HEK293 (cell line): Measurements from ENCODE around the gene NAA16.

Source experiments
- CTCF ChIA-PET: fragments of 350-600 bp; formaldehyde crosslinking; extraction: SDS; loops from one replicate; lab custom pipeline; 2021; ENCODE audit warnings: antibody characterized with exemption; lab: Yijun Ruan, JAX
- POLR2A ChIA-PET: fragments of 300-600 bp; formaldehyde crosslinking; extraction: SDS; loops from one replicate; lab custom pipeline; 2020; ENCODE audit warnings: antibody characterized with exemption, inconsistent platforms; lab: Yijun Ruan, JAX
- H3K27ac ChIP-seq: fragments of 200-500 bp; sonication (Bioruptor generic); 2 replicates; pipeline ENCODE4 v1.5.1; 2014; ENCODE audit warnings: low read depth, low read length, control low read depth, inconsistent platforms; ENCODE audit errors: extremely low read depth
- H3K36me3 ChIP-seq, 2 experiments: fragments of 200-500 bp in 1 of 2; sonication (Bioruptor generic) in 1 of 2; 1 replicate in 1 of 2; 2 replicates in 1 of 2; pipeline ENCODE4 v1.5.1; 2014 to 2017; ENCODE audit warnings: inconsistent platforms in 2 of 2, low read length in 2 of 2; ENCODE audit not compliant: control insufficient read depth in 2 of 2, insufficient read depth in 1 of 2
- H3K4me1 ChIP-seq: fragments of 200-500 bp; sonication (Bioruptor generic); 2 replicates; pipeline ENCODE4 v1.5.1; 2014; ENCODE audit warnings: mild to moderate bottlenecking, low read length, inconsistent platforms; ENCODE audit not compliant: control insufficient read depth, insufficient read depth
- H3K4me3 ChIP-seq: 2 replicates; pipeline ENCODE4 v1.5.1; 2011; ENCODE audit warnings: low read depth, mild to moderate bottlenecking, control low read depth, low read length, moderate library complexity
- H3K9me3 ChIP-seq: fragments of 200-500 bp; sonication (Bioruptor generic); 2 replicates; pipeline ENCODE4 v1.5.1; 2014; ENCODE audit warnings: low read depth, low read length, inconsistent platforms; ENCODE audit not compliant: control insufficient read depth, insufficient read depth
- KLF9 ChIP-seq: fragments of 450-650 bp; formaldehyde crosslinking; IDR thresholded peaks from 2 replicates; pipeline ENCODE4 v1.5.1; 2016; ENCODE audit warnings: missing biosample characterization, missing genetic modification characterization, low read depth
- OVOL3 ChIP-seq: fragments of 450-650 bp; formaldehyde crosslinking; IDR thresholded peaks from 2 replicates; pipeline ENCODE4 v1.5.1; 2016; ENCODE audit warnings: missing biosample characterization, missing genetic modification characterization
- PRDM1 ChIP-seq: fragments of 450-650 bp; formaldehyde crosslinking; IDR thresholded peaks from 2 replicates; pipeline ENCODE4; 2016; ENCODE audit warnings: missing biosample characterization, missing genetic modification characterization
- SCRT2 ChIP-seq: fragments of 450-650 bp; formaldehyde crosslinking; IDR thresholded peaks from 2 replicates; pipeline ENCODE4 v1.5.1; 2016; ENCODE audit warnings: missing biosample characterization, missing genetic modification characterization
- TRIM28 ChIP-seq: IDR thresholded peaks from 2 replicates; pipeline ENCODE4 v1.6.1; 2011; ENCODE audit warnings: low read length, control low read depth, borderline replicate concordance
- ZFP3 ChIP-seq: fragments of 450-650 bp; formaldehyde crosslinking; IDR thresholded peaks from 2 replicates; pipeline ENCODE4 v1.5.1; 2016; ENCODE audit warnings: low read depth, missing biosample characterization, missing genetic modification characterization
- ZNF155 ChIP-seq: fragments of 450-650 bp; formaldehyde crosslinking; IDR thresholded peaks from 2 replicates; pipeline ENCODE4 v1.5.1; 2016; ENCODE audit warnings: missing biosample characterization, missing genetic modification characterization
- ZNF169 ChIP-seq: fragments of 450-650 bp; formaldehyde crosslinking; IDR thresholded peaks from 2 replicates; pipeline ENCODE4 v1.5.1; 2016; ENCODE audit warnings: missing biosample characterization, missing genetic modification characterization
- ZNF223 ChIP-seq: fragments of 450-650 bp; formaldehyde crosslinking; IDR thresholded peaks from 2 replicates; pipeline ENCODE4 v1.5.1; 2016; ENCODE audit warnings: missing biosample characterization, missing genetic modification characterization
- ZNF324 ChIP-seq: fragments of 450-650 bp; formaldehyde crosslinking; IDR thresholded peaks from 2 replicates; pipeline ENCODE4 v1.5.1; 2016; ENCODE audit warnings: missing biosample characterization, missing genetic modification characterization
- ZNF510 ChIP-seq: fragments of 450-650 bp; formaldehyde crosslinking; IDR thresholded peaks from 2 replicates; pipeline ENCODE4 v1.5.1; 2018; ENCODE audit warnings: mild to moderate bottlenecking, missing genetic modification characterization, missing biosample characterization; ENCODE audit not compliant: insufficient replicate concordance
- ZNF560 ChIP-seq: fragments of 450-650 bp; formaldehyde crosslinking; IDR thresholded peaks from 2 replicates; pipeline ENCODE4 v1.5.1; 2017; ENCODE audit warnings: missing biosample characterization, missing genetic modification characterization, borderline replicate concordance
- ZNF747 ChIP-seq: fragments of 450-650 bp; formaldehyde crosslinking; IDR thresholded peaks from 2 replicates; pipeline ENCODE4 v1.5.1; 2016; ENCODE audit warnings: missing biosample characterization, missing genetic modification characterization
- TF ChIP-seq, protein P1 (sequence below): fragments of 450-650 bp; IDR thresholded peaks from 2 replicates; pipeline ENCODE4 v1.5.1; 2018; ENCODE audit warnings: missing biosample characterization, mild to moderate bottlenecking, missing genetic modification characterization
- TF ChIP-seq, protein P2 (sequence below): fragments of 450-650 bp; formaldehyde crosslinking; optimal IDR thresholded peaks from 2 replicates; pipeline ENCODE3; 2016; ENCODE audit warnings: missing biosample characterization, mild to moderate bottlenecking, missing genetic modification characterization
- TF ChIP-seq, protein P3 (sequence below): fragments of 450-650 bp; formaldehyde crosslinking; IDR thresholded peaks from 2 replicates; pipeline ENCODE4 v1.5.1; 2016; ENCODE audit warnings: missing biosample characterization, missing genetic modification characterization
- TF ChIP-seq, protein P4 (sequence below): fragments of 450-650 bp; formaldehyde crosslinking; IDR thresholded peaks from 2 replicates; pipeline ENCODE4 v1.5.1; 2016; ENCODE audit warnings: missing biosample characterization, missing genetic modification characterization
- TF ChIP-seq, protein P5 (sequence below): fragments of 450-650 bp; formaldehyde crosslinking; IDR thresholded peaks from 2 replicates; pipeline ENCODE4 v1.5.1; 2017; ENCODE audit warnings: missing biosample characterization, missing genetic modification characterization
- TF ChIP-seq, protein P6 (sequence below): fragments of 450-650 bp; formaldehyde crosslinking; IDR thresholded peaks from 2 replicates; pipeline ENCODE4 v1.5.1; 2016; ENCODE audit warnings: missing biosample characterization, missing genetic modification characterization
- TF ChIP-seq, protein P7 (sequence below): fragments of 450-650 bp; formaldehyde crosslinking; conservative IDR thresholded peaks from 2 replicates; pipeline ENCODE4 v1.5.1; 2016; ENCODE audit warnings: low read depth, missing biosample characterization, missing genetic modification characterization

NAA16 gene

DNA sequence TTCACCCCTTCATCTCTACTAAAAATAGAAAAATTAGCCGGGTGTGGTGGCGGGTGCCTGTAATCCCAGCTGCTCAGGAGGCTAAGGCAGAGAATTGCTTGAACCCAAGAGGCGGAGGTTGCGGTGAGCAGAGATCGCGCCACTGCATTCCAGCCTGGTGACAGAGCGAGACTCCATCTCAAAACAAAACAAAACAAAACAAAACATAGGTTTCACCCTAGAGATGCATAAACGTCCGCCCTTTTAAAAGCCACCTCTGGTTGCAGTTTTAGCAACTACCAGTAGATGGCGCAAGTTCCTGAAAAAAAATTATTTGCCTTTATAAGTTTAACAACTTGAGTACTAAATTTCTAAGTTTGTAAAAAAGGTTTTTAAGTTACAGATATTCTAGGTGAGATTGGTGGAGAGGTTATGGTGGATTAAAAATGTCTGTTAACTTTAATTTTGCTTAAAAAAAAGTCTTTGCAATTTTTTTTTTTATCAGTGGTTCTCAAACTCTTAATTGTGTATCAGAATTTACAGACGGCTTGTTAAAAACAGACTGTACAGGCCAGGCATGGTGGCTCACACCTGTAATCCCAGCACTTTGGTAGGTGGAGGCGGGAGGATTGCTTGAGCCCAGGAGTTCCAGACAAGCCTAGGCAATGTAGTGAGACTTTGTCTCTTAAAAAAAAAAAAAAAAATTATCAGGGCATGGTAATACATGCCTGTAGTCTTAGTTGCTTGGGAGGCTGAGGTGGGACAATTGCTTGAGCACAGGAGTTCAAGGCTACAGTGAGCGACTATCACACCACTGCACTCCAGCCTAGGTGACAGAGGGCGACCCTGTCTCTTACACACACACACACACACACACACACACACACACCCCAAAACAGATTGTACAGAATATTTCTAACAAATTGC, 42.1 kb downstream of the NAA16 start (continued):
- TF ChIP-seq, protein P1, sequence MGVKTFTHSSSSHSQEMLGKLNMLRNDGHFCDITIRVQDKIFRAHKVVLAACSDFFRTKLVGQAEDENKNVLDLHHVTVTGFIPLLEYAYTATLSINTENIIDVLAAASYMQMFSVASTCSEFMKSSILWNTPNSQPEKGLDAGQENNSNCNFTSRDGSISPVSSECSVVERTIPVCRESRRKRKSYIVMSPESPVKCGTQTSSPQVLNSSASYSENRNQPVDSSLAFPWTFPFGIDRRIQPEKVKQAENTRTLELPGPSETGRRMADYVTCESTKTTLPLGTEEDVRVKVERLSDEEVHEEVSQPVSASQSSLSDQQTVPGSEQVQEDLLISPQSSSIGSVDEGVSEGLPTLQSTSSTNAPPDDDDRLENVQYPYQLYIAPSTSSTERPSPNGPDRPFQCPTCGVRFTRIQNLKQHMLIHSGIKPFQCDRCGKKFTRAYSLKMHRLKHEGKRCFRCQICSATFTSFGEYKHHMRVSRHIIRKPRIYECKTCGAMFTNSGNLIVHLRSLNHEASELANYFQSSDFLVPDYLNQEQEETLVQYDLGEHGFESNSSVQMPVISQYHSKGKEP (tag by site-specific recombination), result no peak
- TF ChIP-seq, protein P2, sequence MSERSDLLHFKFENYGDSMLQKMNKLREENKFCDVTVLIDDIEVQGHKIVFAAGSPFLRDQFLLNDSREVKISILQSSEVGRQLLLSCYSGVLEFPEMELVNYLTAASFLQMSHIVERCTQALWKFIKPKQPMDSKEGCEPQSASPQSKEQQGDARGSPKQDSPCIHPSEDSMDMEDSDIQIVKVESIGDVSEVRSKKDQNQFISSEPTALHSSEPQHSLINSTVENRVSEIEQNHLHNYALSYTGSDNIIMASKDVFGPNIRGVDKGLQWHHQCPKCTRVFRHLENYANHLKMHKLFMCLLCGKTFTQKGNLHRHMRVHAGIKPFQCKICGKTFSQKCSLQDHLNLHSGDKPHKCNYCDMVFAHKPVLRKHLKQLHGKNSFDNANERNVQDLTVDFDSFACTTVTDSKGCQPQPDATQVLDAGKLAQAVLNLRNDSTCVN (tag by site-specific recombination), result no peak
- no peak for TF ChIP-seq KLF9
- TF ChIP-seq TRIM28, result no peak
- TF ChIP-seq, protein P3, sequence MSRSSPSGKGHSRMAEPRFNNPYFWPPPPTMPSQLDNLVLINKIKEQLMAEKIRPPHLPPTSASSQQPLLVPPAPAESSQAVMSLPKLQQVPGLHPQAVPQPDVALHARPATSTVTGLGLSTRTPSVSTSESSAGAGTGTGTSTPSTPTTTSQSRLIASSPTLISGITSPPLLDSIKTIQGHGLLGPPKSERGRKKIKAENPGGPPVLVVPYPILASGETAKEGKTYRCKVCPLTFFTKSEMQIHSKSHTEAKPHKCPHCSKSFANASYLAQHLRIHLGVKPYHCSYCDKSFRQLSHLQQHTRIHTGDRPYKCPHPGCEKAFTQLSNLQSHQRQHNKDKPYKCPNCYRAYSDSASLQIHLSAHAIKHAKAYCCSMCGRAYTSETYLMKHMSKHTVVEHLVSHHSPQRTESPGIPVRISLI (tag by site-specific recombination), result peak; percentile 64; the same call in 1 of the 2 replicates
- no peak for TF ChIP-seq ZNF169 (tag by site-specific recombination)
- no peak for TF ChIP-seq ZNF560
- no peak for TF ChIP-seq PRDM1 (tag by site-specific recombination)
- TF ChIP-seq, protein P4, sequence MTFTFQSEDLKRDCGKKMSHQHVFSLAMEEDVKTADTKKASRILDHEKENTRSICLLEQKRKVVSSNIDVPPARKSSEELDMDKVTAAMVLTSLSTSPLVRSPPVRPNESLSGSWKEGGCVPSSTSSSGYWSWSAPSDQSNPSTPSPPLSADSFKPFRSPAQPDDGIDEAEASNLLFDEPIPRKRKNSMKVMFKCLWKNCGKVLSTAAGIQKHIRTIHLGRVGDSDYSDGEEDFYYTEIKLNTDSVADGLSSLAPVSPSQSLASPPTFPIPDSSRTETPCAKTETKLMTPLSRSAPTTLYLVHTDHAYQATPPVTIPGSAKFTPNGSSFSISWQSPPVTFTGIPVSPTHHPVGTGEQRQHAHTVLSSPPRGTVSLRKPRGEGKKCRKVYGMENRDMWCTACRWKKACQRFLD, result no peak

DNA sequence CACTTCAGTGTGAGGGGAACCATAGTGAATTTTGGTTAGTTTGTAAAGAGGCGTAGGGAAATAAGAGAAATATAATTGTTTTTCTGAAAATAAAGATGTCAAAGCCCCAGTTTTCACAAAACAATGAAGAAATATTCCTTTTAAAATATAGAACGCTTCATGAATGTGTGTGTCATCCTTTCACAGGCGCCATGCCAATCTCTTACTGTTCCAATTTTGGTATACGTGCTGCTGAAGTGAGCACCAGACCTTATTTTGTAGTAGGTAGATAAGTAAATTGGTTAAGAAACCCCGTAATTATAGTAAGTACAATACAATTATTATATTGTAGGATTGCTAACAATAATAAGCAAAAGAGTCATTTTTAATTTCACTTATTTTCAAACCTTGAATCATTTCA, 43.3 kb downstream of the NAA16 start:
- no peaks in the 10 kb centered on the region for H3K4me1 ChIP-seq
- POLR2A ChIA-PET, result no interaction called here
- H3K9me3 ChIP-seq, result no peaks in the 10 kb centered on the region
- no peak overlapping the region for H3K4me3 ChIP-seq
- H3K27ac ChIP-seq, result no peak overlapping the region
- CTCF ChIA-PET, result no interaction called here
- H3K36me3 ChIP-seq, result peaks cover 9 to 18% of the 10 kb centered on the region in 2 experiments
- TF ChIP-seq ZNF223 (tag by site-specific recombination) (no peak), ZNF324 (no peak), SCRT2 (tag by site-specific recombination) (no peak), ZNF155 (no peak), ZNF510 (tag by site-specific recombination) (no peak), OVOL3 (no peak), ZNF747 (tag by site-specific recombination) (no peak), ZFP3 (tag by site-specific recombination) (no peak)
- TF ChIP-seq, protein P5, sequence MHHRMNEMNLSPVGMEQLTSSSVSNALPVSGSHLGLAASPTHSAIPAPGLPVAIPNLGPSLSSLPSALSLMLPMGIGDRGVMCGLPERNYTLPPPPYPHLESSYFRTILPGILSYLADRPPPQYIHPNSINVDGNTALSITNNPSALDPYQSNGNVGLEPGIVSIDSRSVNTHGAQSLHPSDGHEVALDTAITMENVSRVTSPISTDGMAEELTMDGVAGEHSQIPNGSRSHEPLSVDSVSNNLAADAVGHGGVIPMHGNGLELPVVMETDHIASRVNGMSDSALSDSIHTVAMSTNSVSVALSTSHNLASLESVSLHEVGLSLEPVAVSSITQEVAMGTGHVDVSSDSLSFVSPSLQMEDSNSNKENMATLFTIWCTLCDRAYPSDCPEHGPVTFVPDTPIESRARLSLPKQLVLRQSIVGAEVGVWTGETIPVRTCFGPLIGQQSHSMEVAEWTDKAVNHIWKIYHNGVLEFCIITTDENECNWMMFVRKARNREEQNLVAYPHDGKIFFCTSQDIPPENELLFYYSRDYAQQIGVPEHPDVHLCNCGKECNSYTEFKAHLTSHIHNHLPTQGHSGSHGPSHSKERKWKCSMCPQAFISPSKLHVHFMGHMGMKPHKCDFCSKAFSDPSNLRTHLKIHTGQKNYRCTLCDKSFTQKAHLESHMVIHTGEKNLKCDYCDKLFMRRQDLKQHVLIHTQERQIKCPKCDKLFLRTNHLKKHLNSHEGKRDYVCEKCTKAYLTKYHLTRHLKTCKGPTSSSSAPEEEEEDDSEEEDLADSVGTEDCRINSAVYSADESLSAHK, result no peak
- TF ChIP-seq, protein P6, sequence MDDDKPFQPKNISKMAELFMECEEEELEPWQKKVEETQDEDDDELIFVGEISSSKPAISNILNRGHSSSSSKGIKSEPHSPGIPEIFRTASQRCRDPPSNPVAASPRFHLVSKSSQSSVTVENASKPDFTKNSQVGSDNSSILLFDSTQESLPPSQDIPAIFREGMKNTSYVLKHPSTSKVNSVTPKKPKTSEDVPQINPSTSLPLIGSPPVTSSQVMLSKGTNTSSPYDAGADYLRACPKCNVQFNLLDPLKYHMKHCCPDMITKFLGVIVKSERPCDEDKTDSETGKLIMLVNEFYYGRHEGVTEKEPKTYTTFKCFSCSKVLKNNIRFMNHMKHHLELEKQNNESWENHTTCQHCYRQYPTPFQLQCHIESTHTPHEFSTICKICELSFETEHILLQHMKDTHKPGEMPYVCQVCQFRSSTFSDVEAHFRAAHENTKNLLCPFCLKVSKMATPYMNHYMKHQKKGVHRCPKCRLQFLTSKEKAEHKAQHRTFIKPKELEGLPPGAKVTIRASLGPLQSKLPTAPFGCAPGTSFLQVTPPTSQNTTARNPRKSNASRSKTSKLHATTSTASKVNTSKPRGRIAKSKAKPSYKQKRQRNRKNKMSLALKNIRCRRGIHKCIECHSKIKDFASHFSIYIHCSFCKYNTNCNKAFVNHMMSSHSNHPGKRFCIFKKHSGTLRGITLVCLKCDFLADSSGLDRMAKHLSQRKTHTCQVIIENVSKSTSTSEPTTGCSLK, result no peak
- TF ChIP-seq, protein P7, sequence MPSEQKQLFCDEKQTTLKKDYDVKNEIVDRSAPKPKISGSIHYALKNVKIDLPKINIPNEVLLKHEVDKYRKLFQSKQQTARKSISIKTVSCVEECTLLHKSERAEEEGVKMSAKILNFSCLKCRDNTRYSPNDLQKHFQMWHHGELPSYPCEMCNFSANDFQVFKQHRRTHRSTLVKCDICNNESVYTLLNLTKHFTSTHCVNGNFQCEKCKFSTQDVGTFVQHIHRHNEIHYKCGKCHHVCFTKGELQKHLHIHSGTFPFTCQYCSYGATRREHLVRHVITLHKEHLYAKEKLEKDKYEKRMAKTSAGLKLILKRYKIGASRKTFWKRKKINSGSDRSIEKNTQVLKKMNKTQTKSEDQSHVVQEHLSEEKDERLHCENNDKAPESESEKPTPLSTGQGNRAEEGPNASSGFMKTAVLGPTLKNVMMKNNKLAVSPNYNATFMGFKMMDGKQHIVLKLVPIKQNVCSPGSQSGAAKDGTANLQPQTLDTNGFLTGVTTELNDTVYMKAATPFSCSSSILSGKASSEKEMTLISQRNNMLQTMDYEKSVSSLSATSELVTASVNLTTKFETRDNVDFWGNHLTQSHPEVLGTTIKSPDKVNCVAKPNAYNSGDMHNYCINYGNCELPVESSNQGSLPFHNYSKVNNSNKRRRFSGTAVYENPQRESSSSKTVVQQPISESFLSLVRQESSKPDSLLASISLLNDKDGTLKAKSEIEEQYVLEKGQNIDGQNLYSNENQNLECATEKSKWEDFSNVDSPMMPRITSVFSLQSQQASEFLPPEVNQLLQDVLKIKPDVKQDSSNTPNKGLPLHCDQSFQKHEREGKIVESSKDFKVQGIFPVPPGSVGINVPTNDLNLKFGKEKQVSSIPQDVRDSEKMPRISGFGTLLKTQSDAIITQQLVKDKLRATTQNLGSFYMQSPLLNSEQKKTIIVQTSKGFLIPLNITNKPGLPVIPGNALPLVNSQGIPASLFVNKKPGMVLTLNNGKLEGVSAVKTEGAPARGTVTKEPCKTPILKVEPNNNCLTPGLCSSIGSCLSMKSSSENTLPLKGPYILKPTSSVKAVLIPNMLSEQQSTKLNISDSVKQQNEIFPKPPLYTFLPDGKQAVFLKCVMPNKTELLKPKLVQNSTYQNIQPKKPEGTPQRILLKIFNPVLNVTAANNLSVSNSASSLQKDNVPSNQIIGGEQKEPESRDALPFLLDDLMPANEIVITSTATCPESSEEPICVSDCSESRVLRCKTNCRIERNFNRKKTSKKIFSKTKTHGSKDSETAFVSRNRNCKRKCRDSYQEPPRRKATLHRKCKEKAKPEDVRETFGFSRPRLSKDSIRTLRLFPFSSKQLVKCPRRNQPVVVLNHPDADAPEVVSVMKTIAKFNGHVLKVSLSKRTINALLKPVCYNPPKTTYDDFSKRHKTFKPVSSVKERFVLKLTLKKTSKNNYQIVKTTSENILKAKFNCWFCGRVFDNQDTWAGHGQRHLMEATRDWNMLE, result no peak
